ENCODE measurements around the gene RIMS3. TPM values are rescaled to one million over a fixed set of nuclear protein-coding genes. Genes with fewer than 3 reads are reported as not detected.

The RIMS3 gene
- total RNA-seq, 1 experiment from 2014 or later, result 13.7 TPM

DNA sequence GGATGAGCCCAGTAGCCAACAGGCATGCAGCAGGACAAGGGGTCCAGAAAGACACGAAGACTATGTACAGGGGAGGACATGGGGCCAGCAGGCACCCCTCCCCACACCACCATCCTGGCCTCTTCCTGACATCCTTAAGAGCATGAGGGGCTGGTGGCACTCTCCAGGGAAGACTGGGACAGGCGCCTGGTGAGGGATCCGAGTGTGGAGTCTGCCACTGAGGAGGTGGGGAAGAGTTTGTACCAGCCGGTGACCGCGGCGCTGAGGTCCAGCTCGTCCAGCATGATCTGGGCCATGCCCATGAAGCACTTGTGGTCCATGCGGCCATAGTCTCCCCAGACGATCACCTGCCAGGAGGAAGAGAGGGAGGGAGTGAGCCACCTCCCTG lies 39.1 kb downstream of the RIMS3 start:
- Histone ChIP-seq H4K91ac (ENCODE audit: insufficient read length, low read depth, low read length) (no peak overlapping the region), H3K56ac (ENCODE audit: insufficient read length, low read depth, low read length) (no peak overlapping the region), H3K14ac (ENCODE audit: insufficient read depth, low read length) (no peak overlapping the region), H4K8ac (replicated peaks; ENCODE audit: insufficient read length, low read depth, low read length) (no peak overlapping the region), H3K79me2 (ENCODE audit: insufficient read depth, low read length) (no peaks in the 10 kb centered on the region), H3K9ac (ENCODE audit: extremely low read depth, insufficient read length, low read length) (no peak overlapping the region), H4K5ac (ENCODE audit: insufficient read length, low read depth, low read length) (no peak overlapping the region), H2BK12ac (ENCODE audit: insufficient read length, low read depth, low read length) (no peak overlapping the region), H3K4me1 (ENCODE audit: insufficient read depth, low read length) (no peaks in the 10 kb centered on the region), H3T11ph (ENCODE audit: low read length) (no peak overlapping the region), H3K27me3 (ENCODE audit: insufficient read depth, low read length) (no peaks in the 10 kb centered on the region), H2AFZ (ENCODE audit: low read length) (no peak overlapping the region), H3K27ac (ENCODE audit: insufficient read length, low read depth, low read length) (no peak overlapping the region), H3K18ac (ENCODE audit: insufficient read length, low read depth, low read length) (no peak overlapping the region), H3K23ac (ENCODE audit: insufficient read length, low read depth, low read length) (no peak overlapping the region), H3K79me1 (ENCODE audit: insufficient read depth, low read depth, low read length, poor library complexity, severe bottlenecking) (no peaks in the 10 kb centered on the region), H3K23me2 (ENCODE audit: insufficient read length, low read depth, low read length, poor library complexity, severe bottlenecking) (no peaks in the 10 kb centered on the region), H3K4me2 (ENCODE audit: insufficient read depth, insufficient read length, low read length) (no peak overlapping the region), H3K9me3 (ENCODE audit: control insufficient read depth, low read depth, low read length) (no peaks in the 10 kb centered on the region), H3K4ac (ENCODE audit: low read depth, low read length) (no peak overlapping the region), H2BK120ac (ENCODE audit: low read depth, low read length, poor library complexity, severe bottlenecking) (no peak overlapping the region), H2BK20ac (ENCODE audit: low read depth, low read length, poor library complexity, severe bottlenecking) (no peak overlapping the region), H2BK15ac (ENCODE audit: low read depth, low read length) (no peak overlapping the region), H2AK5ac (ENCODE audit: insufficient read length, low read length) (no peak overlapping the region), H4K20me1 (ENCODE audit: control insufficient read depth, insufficient read depth, insufficient read length) (peaks cover 2% of the 10 kb centered on the region), H2BK5ac (ENCODE audit: insufficient read length, low read length) (no peak overlapping the region)
- no peak for DNase-seq
- Mint-ChIP-seq H3K4me1 (no peaks in the 10 kb centered on the region), H3K27ac (peak overlapping the region in 1 of 3 experiments; percentile 49; a peak in 1 of 7 replicates), H3K27me3 (ENCODE audit: low read depth) (no peaks in the 10 kb centered on the region; the same call in 1 of the 2 replicates), H3K9me3 (no peaks in the 10 kb centered on the region; a peak in 1 of 5 replicates), H3K36me3 (ENCODE audit: insufficient read depth in 1 of 3, low read depth in 3 of 3) (peaks cover 0 to 4% (median 2%) of the 10 kb centered on the region in 3 experiments; a peak in 2 of 7 replicates), H3K4me3 (no peak overlapping the region; a peak in 1 of 5 replicates)
- TF ChIP-seq, protein P1, sequence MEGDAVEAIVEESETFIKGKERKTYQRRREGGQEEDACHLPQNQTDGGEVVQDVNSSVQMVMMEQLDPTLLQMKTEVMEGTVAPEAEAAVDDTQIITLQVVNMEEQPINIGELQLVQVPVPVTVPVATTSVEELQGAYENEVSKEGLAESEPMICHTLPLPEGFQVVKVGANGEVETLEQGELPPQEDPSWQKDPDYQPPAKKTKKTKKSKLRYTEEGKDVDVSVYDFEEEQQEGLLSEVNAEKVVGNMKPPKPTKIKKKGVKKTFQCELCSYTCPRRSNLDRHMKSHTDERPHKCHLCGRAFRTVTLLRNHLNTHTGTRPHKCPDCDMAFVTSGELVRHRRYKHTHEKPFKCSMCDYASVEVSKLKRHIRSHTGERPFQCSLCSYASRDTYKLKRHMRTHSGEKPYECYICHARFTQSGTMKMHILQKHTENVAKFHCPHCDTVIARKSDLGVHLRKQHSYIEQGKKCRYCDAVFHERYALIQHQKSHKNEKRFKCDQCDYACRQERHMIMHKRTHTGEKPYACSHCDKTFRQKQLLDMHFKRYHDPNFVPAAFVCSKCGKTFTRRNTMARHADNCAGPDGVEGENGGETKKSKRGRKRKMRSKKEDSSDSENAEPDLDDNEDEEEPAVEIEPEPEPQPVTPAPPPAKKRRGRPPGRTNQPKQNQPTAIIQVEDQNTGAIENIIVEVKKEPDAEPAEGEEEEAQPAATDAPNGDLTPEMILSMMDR (conservative IDR thresholded peaks at IDR 0.05), result no peak
- no CpG with 5 or more reads among the region's 10 CpGs for WGBS (ENCODE audit: extremely low coverage, insufficient read length, low lambda C conversion rate)
